ENCODE data around the gene AK8.

AK8 gene

GRCh38 chr9:132733260-132733815 lies 144.7 kb downstream of the AK8 start:
- no peak for ATAC-seq
- TF ChIP-seq ISL1 (CRISPR knock-in tag; IDR thresholded peaks at IDR 0.05) (no peak), ZNF565 (CRISPR knock-in tag; conservative IDR thresholded peaks at IDR 0.05; ENCODE audit: low read depth) (no peak), CSDC2 (CRISPR knock-in tag; IDR thresholded peaks at IDR 0.05) (no peak), PPARA (CRISPR knock-in tag; IDR thresholded peaks at IDR 0.05; ENCODE audit: borderline replicate concordance) (no peak)

- TF ChIP-seq TSHZ2 (CRISPR knock-in tag; IDR thresholded peaks at IDR 0.05) (no peak), TOX (CRISPR knock-in tag; IDR thresholded peaks at IDR 0.05; ENCODE audit: borderline replicate concordance) (no peak), ISL1 (CRISPR knock-in tag; IDR thresholded peaks at IDR 0.05) (no peak)
Measured at GRCh38 chr9:132732326-132733259, 145.5 kb downstream of the AK8 start.

GRCh38 chr9:132731230-132731629 lies 146.9 kb downstream of the AK8 start:
- TF ChIP-seq PPARA (CRISPR knock-in tag; IDR thresholded peaks at IDR 0.05; ENCODE audit: borderline replicate concordance), result no peak
- TF ChIP-seq TCF4 (CRISPR knock-in tag; IDR thresholded peaks at IDR 0.05; ENCODE audit: borderline replicate concordance), result no peak
- TF ChIP-seq ZC3H10 (CRISPR knock-in tag; IDR thresholded peaks at IDR 0.05), result no peak
- TF ChIP-seq GLIS3 (CRISPR knock-in tag; IDR thresholded peaks at IDR 0.05), result no peak
- TF ChIP-seq ARNTL (CRISPR knock-in tag; IDR thresholded peaks at IDR 0.05; ENCODE audit: borderline replicate concordance, low read depth), result no peak
- TF ChIP-seq TSHZ2 (CRISPR knock-in tag; IDR thresholded peaks at IDR 0.05), result no peak
- no peak for TF ChIP-seq BACH2 (CRISPR knock-in tag; IDR thresholded peaks at IDR 0.05; ENCODE audit: borderline replicate concordance)
- no peak for TF ChIP-seq PATZ1 (CRISPR knock-in tag; IDR thresholded peaks at IDR 0.05; ENCODE audit: borderline replicate concordance)
- TF ChIP-seq ISL1 (CRISPR knock-in tag; IDR thresholded peaks at IDR 0.05), result no peak
- TF ChIP-seq ZFP30 (CRISPR knock-in tag; IDR thresholded peaks at IDR 0.05), result no peak
- no peak for TF ChIP-seq ZNF565 (CRISPR knock-in tag; conservative IDR thresholded peaks at IDR 0.05; ENCODE audit: low read depth)
- no peak for TF ChIP-seq CSDC2 (CRISPR knock-in tag; IDR thresholded peaks at IDR 0.05)

More at GRCh38 chr9:132732326-132733259, 145.5 kb downstream of the AK8 start:
- no peak for ATAC-seq

GRCh38 chr9:132730054-132731033 lies 147.7 kb downstream of the AK8 start:
- ATAC-seq, result no peak
- TF ChIP-seq CSDC2 (CRISPR knock-in tag; IDR thresholded peaks at IDR 0.05), result no peak
- no peak for TF ChIP-seq GLIS3 (CRISPR knock-in tag; IDR thresholded peaks at IDR 0.05)
- no peak for TF ChIP-seq ZFP3 (CRISPR knock-in tag; IDR thresholded peaks at IDR 0.05)
- TF ChIP-seq CREB5 (CRISPR knock-in tag; IDR thresholded peaks at IDR 0.05; ENCODE audit: low read depth), result no peak
- no peak for TF ChIP-seq ARNTL (CRISPR knock-in tag; IDR thresholded peaks at IDR 0.05; ENCODE audit: borderline replicate concordance, low read depth)
- no peak for TF ChIP-seq ZC3H10 (CRISPR knock-in tag; IDR thresholded peaks at IDR 0.05)
- TF ChIP-seq TCF4 (CRISPR knock-in tag; IDR thresholded peaks at IDR 0.05; ENCODE audit: borderline replicate concordance), result no peak
- TF ChIP-seq RARB (CRISPR knock-in tag; IDR thresholded peaks at IDR 0.05), result no peak
- TF ChIP-seq TOX (CRISPR knock-in tag; IDR thresholded peaks at IDR 0.05; ENCODE audit: borderline replicate concordance), result no peak
- TF ChIP-seq POU6F1 (CRISPR knock-in tag; IDR thresholded peaks at IDR 0.05; ENCODE audit: borderline replicate concordance, low read depth), result no peak

More at GRCh38 chr9:132731230-132731629, 146.9 kb downstream of the AK8 start:
- ATAC-seq, result no peak

All from SK-N-SH treated with all-trans-retinoic acid at 6 μM for 48 hours (cell line).